SK-N-SH treated with all-trans-retinoic acid at 6 μM for 48 hours (cell line): ENCODE data around the gene ST6GALNAC3.

Source experiments
- ATAC-seq: fragments of 200-7000 bp; cut with Tn5 transposase; 3 replicates; pipeline ENCODE4 v1.9.1; 2020; ENCODE audit warnings: mild to moderate bottlenecking, moderate library complexity
- ARNTL ChIP-seq: fragments of 450-650 bp; formaldehyde crosslinking; IDR thresholded peaks from 2 replicates; pipeline ENCODE4 v1.5.0; 2020; ENCODE audit warnings: low read depth, mild to moderate bottlenecking, moderate library complexity, borderline replicate concordance
- BACH2 ChIP-seq: fragments of 250-450 bp; sonication (Bioruptor Pico); IDR thresholded peaks from 2 replicates; pipeline ENCODE4 v1.9.0; 2021; ENCODE audit warnings: mild to moderate bottlenecking, borderline replicate concordance
- CSDC2 ChIP-seq: fragments of 250-450 bp; sonication (Bioruptor Pico); IDR thresholded peaks from 2 replicates; pipeline ENCODE4 v1.5.0; 2020; ENCODE audit warnings: mild to moderate bottlenecking, moderate library complexity
- GLIS3 ChIP-seq: fragments of 250-450 bp; sonication (Bioruptor Pico); IDR thresholded peaks from 2 replicates; pipeline ENCODE4 v1.5.0; 2020; ENCODE audit warnings: mild to moderate bottlenecking, moderate library complexity
- ISL1 ChIP-seq: fragments of 250-450 bp; sonication (Bioruptor Pico); IDR thresholded peaks from 2 replicates; pipeline ENCODE4 v2.1.2; 2022; ENCODE audit warnings: mild to moderate bottlenecking, moderate library complexity
- OSR1 ChIP-seq: fragments of 250-450 bp; sonication (Bioruptor Pico); IDR thresholded peaks from 2 replicates; pipeline ENCODE4 v1.8.0; 2022; ENCODE audit warnings: moderate library complexity, mild to moderate bottlenecking, inconsistent platforms
- PPARA ChIP-seq: fragments of 250-450 bp; sonication (Bioruptor Pico); IDR thresholded peaks from 2 replicates; pipeline ENCODE4 v1.5.0; 2020; ENCODE audit warnings: mild to moderate bottlenecking, borderline replicate concordance
- RARB ChIP-seq: fragments of 250-450 bp; sonication (Bioruptor Pico); IDR thresholded peaks from 2 replicates; pipeline ENCODE4 v1.8.0; 2021; ENCODE audit warnings: mild to moderate bottlenecking, moderate library complexity
- SNAI2 ChIP-seq: fragments of 250-450 bp; sonication (Bioruptor Pico); IDR thresholded peaks from 2 replicates; pipeline ENCODE4 v1.5.0; 2020; ENCODE audit warnings: mild to moderate bottlenecking, moderate library complexity
- TCF4 ChIP-seq: fragments of 250-450 bp; sonication (Bioruptor Pico); IDR thresholded peaks from 2 replicates; pipeline ENCODE4 v1.8.0; 2021; ENCODE audit warnings: mild to moderate bottlenecking, moderate library complexity, borderline replicate concordance
- TOX ChIP-seq: fragments of 250-450 bp; sonication (Bioruptor Pico); IDR thresholded peaks from 2 replicates; pipeline ENCODE4 v1.8.0; 2021; ENCODE audit warnings: mild to moderate bottlenecking, moderate library complexity, borderline replicate concordance
- ZC3H10 ChIP-seq: fragments of 250-450 bp; sonication (Bioruptor Pico); IDR thresholded peaks from 2 replicates; pipeline ENCODE4 v1.5.1; 2021; ENCODE audit warnings: mild to moderate bottlenecking, moderate library complexity
- ZFP3 ChIP-seq: fragments of 250-450 bp; sonication (Bioruptor Pico); IDR thresholded peaks from 2 replicates; pipeline ENCODE4 v1.5.0; 2020; ENCODE audit warnings: mild to moderate bottlenecking, moderate library complexity
- ZFP30 ChIP-seq: fragments of 450-650 bp; formaldehyde crosslinking; IDR thresholded peaks from 2 replicates; pipeline ENCODE4 v1.5.0; 2022; ENCODE audit warnings: mild to moderate bottlenecking, moderate library complexity
- ZNF565 ChIP-seq: fragments of 450-650 bp; formaldehyde crosslinking; conservative IDR thresholded peaks from 2 replicates; pipeline ENCODE4 v1.5.0; 2020; ENCODE audit warnings: low read depth, mild to moderate bottlenecking, moderate library complexity
- ZNF70 ChIP-seq: fragments of 450-650 bp; formaldehyde crosslinking; IDR thresholded peaks from 2 replicates; pipeline ENCODE4 v1.5.0; 2020; ENCODE audit warnings: mild to moderate bottlenecking, moderate library complexity
- TF ChIP-seq, protein P1 (sequence below): fragments of 250-450 bp; sonication (Bioruptor Pico); IDR thresholded peaks from 2 replicates; pipeline ENCODE4 v1.5.0; 2020; ENCODE audit warnings: mild to moderate bottlenecking, moderate library complexity
- TF ChIP-seq, protein P2 (sequence below): fragments of 250-450 bp; sonication (Bioruptor Pico); IDR thresholded peaks from 2 replicates; pipeline ENCODE4 v1.8.0; 2021; ENCODE audit warnings: low read depth, mild to moderate bottlenecking, moderate library complexity, borderline replicate concordance
- TF ChIP-seq, protein P3 (sequence below): fragments of 250-450 bp; sonication (Bioruptor Pico); IDR thresholded peaks from 2 replicates; pipeline ENCODE4 v1.5.1; 2020; ENCODE audit warnings: low read depth, mild to moderate bottlenecking, moderate library complexity

ST6GALNAC3 gene

DNA sequence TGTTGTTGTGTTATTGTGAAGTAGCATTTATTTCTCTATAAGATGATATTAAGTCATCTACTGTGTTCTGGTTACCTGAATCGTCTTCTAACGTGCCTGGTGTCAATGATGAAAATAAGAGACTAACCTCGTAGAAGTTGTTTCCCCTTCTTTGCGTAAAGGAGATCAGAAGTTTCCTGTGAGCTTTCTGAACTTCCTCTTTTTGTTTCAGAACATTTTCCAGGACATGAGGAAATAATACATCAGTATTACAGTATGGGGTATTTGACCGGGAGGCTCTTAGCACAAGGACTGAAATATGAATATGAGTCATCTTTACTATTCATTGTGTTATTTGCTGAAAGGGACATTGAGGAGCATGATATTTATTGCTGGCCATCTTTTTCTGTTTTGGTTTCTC lies 1.3 kb downstream of the ST6GALNAC3 start:
- TF ChIP-seq TOX (CRISPR knock-in tag) (no peak), SNAI2 (CRISPR knock-in tag) (no peak)
- TF ChIP-seq, protein P1, sequence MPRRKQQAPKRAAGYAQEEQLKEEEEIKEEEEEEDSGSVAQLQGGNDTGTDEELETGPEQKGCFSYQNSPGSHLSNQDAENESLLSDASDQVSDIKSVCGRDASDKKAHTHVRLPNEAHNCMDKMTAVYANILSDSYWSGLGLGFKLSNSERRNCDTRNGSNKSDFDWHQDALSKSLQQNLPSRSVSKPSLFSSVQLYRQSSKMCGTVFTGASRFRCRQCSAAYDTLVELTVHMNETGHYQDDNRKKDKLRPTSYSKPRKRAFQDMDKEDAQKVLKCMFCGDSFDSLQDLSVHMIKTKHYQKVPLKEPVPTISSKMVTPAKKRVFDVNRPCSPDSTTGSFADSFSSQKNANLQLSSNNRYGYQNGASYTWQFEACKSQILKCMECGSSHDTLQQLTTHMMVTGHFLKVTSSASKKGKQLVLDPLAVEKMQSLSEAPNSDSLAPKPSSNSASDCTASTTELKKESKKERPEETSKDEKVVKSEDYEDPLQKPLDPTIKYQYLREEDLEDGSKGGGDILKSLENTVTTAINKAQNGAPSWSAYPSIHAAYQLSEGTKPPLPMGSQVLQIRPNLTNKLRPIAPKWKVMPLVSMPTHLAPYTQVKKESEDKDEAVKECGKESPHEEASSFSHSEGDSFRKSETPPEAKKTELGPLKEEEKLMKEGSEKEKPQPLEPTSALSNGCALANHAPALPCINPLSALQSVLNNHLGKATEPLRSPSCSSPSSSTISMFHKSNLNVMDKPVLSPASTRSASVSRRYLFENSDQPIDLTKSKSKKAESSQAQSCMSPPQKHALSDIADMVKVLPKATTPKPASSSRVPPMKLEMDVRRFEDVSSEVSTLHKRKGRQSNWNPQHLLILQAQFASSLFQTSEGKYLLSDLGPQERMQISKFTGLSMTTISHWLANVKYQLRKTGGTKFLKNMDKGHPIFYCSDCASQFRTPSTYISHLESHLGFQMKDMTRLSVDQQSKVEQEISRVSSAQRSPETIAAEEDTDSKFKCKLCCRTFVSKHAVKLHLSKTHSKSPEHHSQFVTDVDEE, result no peak
- ATAC-seq, result peak; percentile 27

DNA sequence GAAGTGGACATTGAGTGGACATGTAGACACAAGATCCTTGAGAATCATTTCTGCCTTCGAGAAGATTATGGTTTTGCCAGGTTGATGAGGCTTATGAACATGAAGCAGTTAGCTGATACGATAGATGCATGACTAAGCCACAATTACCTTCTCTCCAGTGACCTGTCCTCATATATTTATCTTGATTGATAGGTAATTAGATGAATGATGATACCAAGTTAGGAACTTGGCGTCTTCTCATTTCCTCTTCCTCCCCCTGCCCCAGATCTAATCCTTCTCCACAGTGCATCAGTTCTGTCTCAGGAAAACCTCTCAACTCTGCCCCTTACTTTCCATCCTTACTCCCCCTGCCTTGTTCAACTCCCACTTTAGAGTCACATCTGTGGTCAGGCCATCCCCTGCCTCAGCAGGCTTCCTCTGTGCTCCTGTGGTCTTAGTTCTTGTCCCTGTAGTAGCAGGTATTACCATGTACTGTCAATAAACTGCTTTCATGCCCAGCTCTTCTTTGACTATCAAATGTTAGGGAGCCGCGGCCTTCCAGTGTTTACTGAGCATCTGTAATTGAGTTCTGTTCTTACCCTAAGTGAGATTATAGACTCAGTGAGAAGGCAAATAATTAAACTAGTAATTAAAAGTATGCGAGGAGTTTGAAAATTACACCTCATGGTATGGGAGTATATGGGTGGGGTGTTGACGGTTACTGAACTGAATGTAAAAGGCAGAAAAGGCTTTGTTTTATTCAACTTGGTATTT lies 5.1 kb downstream of the ST6GALNAC3 start:
- 0 out of 3 replicates have a peak, but pooled peaks have one; percentile 1 for ATAC-seq

DNA sequence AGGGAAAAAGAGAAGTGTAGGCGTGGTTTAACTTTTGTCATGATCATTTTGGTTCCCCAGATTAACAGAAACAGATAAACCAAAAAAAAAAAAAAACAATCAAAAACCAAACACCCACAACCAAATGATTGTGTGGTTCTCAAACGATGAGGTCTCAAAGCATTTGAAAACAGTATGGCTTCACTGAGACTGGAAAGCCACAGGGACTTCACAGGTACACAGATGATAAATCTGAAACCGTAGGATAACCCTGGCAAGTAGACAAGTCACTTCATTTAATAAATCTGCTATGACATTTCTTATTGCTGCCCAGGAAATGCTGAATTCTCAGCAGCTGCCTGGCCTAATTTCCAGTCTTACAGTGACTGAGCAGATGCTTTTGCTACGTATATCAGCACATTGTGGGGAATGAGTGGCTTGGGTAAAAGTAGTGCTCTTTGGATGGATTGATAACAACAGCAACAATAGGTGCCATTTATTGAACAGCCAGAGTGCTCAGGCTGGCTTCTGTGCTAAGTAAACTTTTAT lies 6.1 kb downstream of the ST6GALNAC3 start:
- ATAC-seq, result peak; percentile 66
- no peak for TF ChIP-seq TCF4 (CRISPR knock-in tag)
- no peak for TF ChIP-seq ZNF70 (CRISPR knock-in tag)

More for the DNA sequence above, 5.1 kb downstream of the ST6GALNAC3 start:
- TF ChIP-seq, protein P2, sequence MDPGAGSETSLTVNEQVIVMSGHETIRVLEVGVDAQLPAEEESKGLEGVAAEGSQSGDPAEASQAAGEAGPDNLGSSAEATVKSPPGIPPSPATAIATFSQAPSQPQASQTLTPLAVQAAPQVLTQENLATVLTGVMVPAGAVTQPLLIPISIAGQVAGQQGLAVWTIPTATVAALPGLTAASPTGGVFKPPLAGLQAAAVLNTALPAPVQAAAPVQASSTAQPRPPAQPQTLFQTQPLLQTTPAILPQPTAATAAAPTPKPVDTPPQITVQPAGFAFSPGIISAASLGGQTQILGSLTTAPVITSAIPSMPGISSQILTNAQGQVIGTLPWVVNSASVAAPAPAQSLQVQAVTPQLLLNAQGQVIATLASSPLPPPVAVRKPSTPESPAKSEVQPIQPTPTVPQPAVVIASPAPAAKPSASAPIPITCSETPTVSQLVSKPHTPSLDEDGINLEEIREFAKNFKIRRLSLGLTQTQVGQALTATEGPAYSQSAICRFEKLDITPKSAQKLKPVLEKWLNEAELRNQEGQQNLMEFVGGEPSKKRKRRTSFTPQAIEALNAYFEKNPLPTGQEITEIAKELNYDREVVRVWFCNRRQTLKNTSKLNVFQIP (CRISPR knock-in tag), result no peak
- TF ChIP-seq ISL1, result peak; percentile 60; the same call in 1 of the 2 replicates
- TF ChIP-seq, all 23 proteins: peak for 1

DNA sequence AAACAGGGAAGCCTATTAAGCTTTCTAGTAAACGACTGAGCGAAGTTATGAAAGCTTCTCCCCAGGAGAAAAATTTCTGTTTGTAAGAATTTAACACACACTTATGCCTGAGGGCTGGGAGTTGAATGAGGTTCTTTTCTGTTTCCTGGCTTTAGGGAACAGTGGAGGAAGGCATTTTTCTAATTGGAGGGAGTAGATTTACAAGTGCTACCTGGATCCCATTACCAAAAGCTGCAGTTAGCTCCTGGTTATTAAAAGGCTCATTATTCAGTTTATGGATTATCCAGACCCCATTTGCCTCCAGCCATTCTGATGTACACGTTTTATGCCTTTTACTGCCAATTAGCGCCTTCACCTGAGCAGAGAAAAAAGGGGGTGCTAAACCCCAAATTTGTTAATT lies 7.5 kb downstream of the ST6GALNAC3 start:
- no peak for ATAC-seq
- TF ChIP-seq ZNF565, result no peak
- TF ChIP-seq TOX (CRISPR knock-in tag), result no peak
- TF ChIP-seq, protein P1, result no peak
- TF ChIP-seq OSR1 (CRISPR knock-in tag), result no peak
- no peak for TF ChIP-seq PPARA (CRISPR knock-in tag)
- TF ChIP-seq ZFP30 (CRISPR knock-in tag), result no peak
- TF ChIP-seq CSDC2 (CRISPR knock-in tag), result no peak
- TF ChIP-seq, protein P2 (CRISPR knock-in tag), result no peak
- no peak for TF ChIP-seq ZC3H10
- no peak for TF ChIP-seq SNAI2 (CRISPR knock-in tag)
- TF ChIP-seq ARNTL (CRISPR knock-in tag), result no peak
- TF ChIP-seq ZFP3 (CRISPR knock-in tag), result no peak
- TF ChIP-seq TCF4 (CRISPR knock-in tag), result no peak
- no peak for TF ChIP-seq RARB (CRISPR knock-in tag)
- no peak for TF ChIP-seq GLIS3 (CRISPR knock-in tag)
- no peak for TF ChIP-seq BACH2 (CRISPR knock-in tag)
- TF ChIP-seq, protein P3, sequence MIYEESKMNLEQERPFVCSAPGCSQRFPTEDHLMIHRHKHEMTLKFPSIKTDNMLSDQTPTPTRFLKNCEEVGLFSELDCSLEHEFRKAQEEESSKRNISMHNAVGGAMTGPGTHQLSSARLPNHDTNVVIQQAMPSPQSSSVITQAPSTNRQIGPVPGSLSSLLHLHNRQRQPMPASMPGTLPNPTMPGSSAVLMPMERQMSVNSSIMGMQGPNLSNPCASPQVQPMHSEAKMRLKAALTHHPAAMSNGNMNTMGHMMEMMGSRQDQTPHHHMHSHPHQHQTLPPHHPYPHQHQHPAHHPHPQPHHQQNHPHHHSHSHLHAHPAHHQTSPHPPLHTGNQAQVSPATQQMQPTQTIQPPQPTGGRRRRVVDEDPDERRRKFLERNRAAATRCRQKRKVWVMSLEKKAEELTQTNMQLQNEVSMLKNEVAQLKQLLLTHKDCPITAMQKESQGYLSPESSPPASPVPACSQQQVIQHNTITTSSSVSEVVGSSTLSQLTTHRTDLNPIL (CRISPR knock-in tag), result no peak
